GM13977 (cell line): ENCODE results near the gene KCNAB1.

Experiments used
- DNase-seq: peaks from one replicate; pipeline ENCODE4 v3.0.0; 2012; ENCODE audit warnings: low spot score
- CTCF ChIP-seq: IDR thresholded peaks from 2 replicates; pipeline ENCODE4 v1.5.1; 2012; ENCODE audit warnings: mild to moderate bottlenecking, control low read depth; ENCODE audit not compliant: insufficient read depth; ENCODE audit errors: extremely low read depth, missing control alignments
- in situ Hi-C: fragments of 300-500 bp; cut with MboI; formaldehyde crosslinking; loops from one replicate; pipeline ENCODE4 v1.12.0; 2022; ENCODE audit warnings: low sequenced_read_pairs, low pct_unique_long_range_greater_than_20kb, mixed read lengths, inconsistent platforms; ENCODE audit not compliant: unreplicated experiment

The KCNAB1 gene

GRCh38 chr3:156471431-156471830 lies 351.1 kb downstream of the KCNAB1 start:
- DNase-seq, result no peak
- in situ Hi-C loops, result no loop called here
- TF ChIP-seq CTCF, result no peak

GRCh38 chr3:156472150-156472549 lies 351.8 kb downstream of the KCNAB1 start:
- DNase-seq, result no peak
- TF ChIP-seq CTCF, result peak; percentile 41
- in situ Hi-C loops, result no loop called here

- no peak for TF ChIP-seq CTCF
- DNase-seq, result no peak
- in situ Hi-C loops, result no loop called here
These were observed 352.3 kb downstream of the KCNAB1 start for GRCh38 chr3:156472684-156473083.

GRCh38 chr3:156473341-156473740 lies 353.0 kb downstream of the KCNAB1 start:
- in situ Hi-C loops, result no loop called here
- no peak for TF ChIP-seq CTCF
- DNase-seq, result no peak

GRCh38 chr3:156474560-156475389 lies 354.4 kb downstream of the KCNAB1 start:
- no peak for DNase-seq
- in situ Hi-C loops, result no loop called here
- peak; percentile 45 for TF ChIP-seq CTCF

GRCh38 chr3:156477323-156477722 lies 356.9 kb downstream of the KCNAB1 start:
- no peak for TF ChIP-seq CTCF
- in situ Hi-C loops, result no loop called here
- DNase-seq, result no peak
